DND-41 (cell line): ENCODE data around the gene BTBD18.
A peak's percentile ranks its signal among the peaks of the same experiment; 100 is the strongest.

Source experiments
- ATAC-seq: fragments of 200-7000 bp; cut with Tn5 transposase; 3 replicates; pipeline ENCODE4 v1.9.1; 2021; ENCODE audit warnings: low read depth; ENCODE audit not compliant: insufficient read depth
- DNase-seq: peaks from one replicate; pipeline ENCODE4 v3.0.0-alpha.2; 2020
- H2AFZ ChIP-seq: 2 replicates; pipeline ENCODE4 v1.6.0; 2012; ENCODE audit warnings: low read depth, low read length
- H3K27ac ChIP-seq: 2 replicates; pipeline ENCODE4 v1.5.1; 2012; ENCODE audit warnings: low read length, inconsistent platforms
- H3K27me3 ChIP-seq: fragments of 200-600 bp; sonication (generic); 2 replicates; pipeline ENCODE4 v1.6.0; 2012; ENCODE audit warnings: low read length, mild to moderate bottlenecking, inconsistent platforms; ENCODE audit not compliant: insufficient read depth, poor library complexity
- H3K36me3 ChIP-seq: 2 replicates; pipeline ENCODE4 v1.5.1; 2012; ENCODE audit warnings: low read length, inconsistent platforms; ENCODE audit not compliant: insufficient read depth
- H3K4me1 ChIP-seq: 2 replicates; pipeline ENCODE4 v1.5.1; 2012; ENCODE audit warnings: mild to moderate bottlenecking, low read length; ENCODE audit not compliant: insufficient read depth
- H3K4me2 ChIP-seq: 2 replicates; pipeline ENCODE4 v1.6.0; 2012; ENCODE audit warnings: mild to moderate bottlenecking, moderate library complexity, low read length, inconsistent platforms; ENCODE audit not compliant: insufficient read depth
- H3K4me3 ChIP-seq, 2 experiments: fragments of 200-600 bp in 1 of 2; shearing (Covaris generic) in 1 of 2; 2 replicates each; pipeline ENCODE4 v1.5.1; 2012 to 2016; ENCODE audit warnings: inconsistent platforms in 2 of 2, low read length in 2 of 2, mild to moderate bottlenecking in 2 of 2, low read depth in 1 of 2, moderate library complexity in 1 of 2
- H3K79me2 ChIP-seq: 2 replicates; pipeline ENCODE4 v1.6.0; 2012; ENCODE audit warnings: low read length, inconsistent platforms; ENCODE audit not compliant: insufficient read depth
- H3K9ac ChIP-seq: 2 replicates; pipeline ENCODE4 v1.6.0; 2012; ENCODE audit warnings: low read depth, mild to moderate bottlenecking, inconsistent platforms, low read length, moderate library complexity
- H3K9me3 ChIP-seq: 2 replicates; pipeline ENCODE4 v1.5.1; 2012; ENCODE audit warnings: low read length, moderate library complexity, mild to moderate bottlenecking, inconsistent platforms; ENCODE audit not compliant: insufficient read depth, severe bottlenecking
- H4K20me1 ChIP-seq: 2 replicates; pipeline ENCODE4 v1.6.0; 2012; ENCODE audit warnings: low read length; ENCODE audit not compliant: insufficient read depth
- CTCF ChIP-seq: IDR thresholded peaks from 2 replicates; pipeline ENCODE4 v1.5.1; 2012; ENCODE audit warnings: borderline replicate concordance, low read length, moderate library complexity, mild to moderate bottlenecking; ENCODE audit not compliant: poor library complexity, severe bottlenecking; ENCODE audit errors: extremely low read depth
- EZH2 ChIP-seq: IDR thresholded peaks from 3 replicates; pipeline ENCODE4 v1.6.1; 2012; ENCODE audit warnings: borderline replicate concordance, low read depth, mild to moderate bottlenecking, moderate library complexity, low read length, inconsistent platforms; ENCODE audit not compliant: severe bottlenecking

BTBD18 gene

GRCh38 chr11:57771365-57771764 lies 19.7 kb upstream of the BTBD18 start:
- H3K27me3 ChIP-seq: no peaks in the 10 kb centered on the region
- H4K20me1 ChIP-seq: no peaks in the 10 kb centered on the region
- H3K9ac ChIP-seq: no peak overlapping the region
- no peak overlapping the region for H3K4me3 ChIP-seq
- H3K9me3 ChIP-seq: no peaks in the 10 kb centered on the region
- H3K4me2 ChIP-seq: no peak overlapping the region
- no peak for ATAC-seq
- peaks cover 38% of the 10 kb centered on the region for H3K79me2 ChIP-seq
- peaks cover 6% of the 10 kb centered on the region for H3K4me1 ChIP-seq
- no peaks in the 10 kb centered on the region for H3K36me3 ChIP-seq
- H3K27ac ChIP-seq: no peak overlapping the region
- no peak for TF ChIP-seq EZH2
- no peak for TF ChIP-seq CTCF
- no peak for DNase-seq
- no peak overlapping the region for H2AFZ ChIP-seq

- DNase-seq (no peak), ATAC-seq (no peak)
- Histone ChIP-seq H3K4me2 (no peak overlapping the region), H3K9ac (no peak overlapping the region), H3K27me3 (no peaks in the 10 kb centered on the region), H3K4me1 (peaks cover under 1% of the 10 kb centered on the region), H2AFZ (no peak overlapping the region), H4K20me1 (no peaks in the 10 kb centered on the region), H3K79me2 (peaks cover 35% of the 10 kb centered on the region), H3K9me3 (no peaks in the 10 kb centered on the region), H3K36me3 (no peaks in the 10 kb centered on the region), H3K4me3 (no peak overlapping the region), H3K27ac (no peak overlapping the region)
- TF ChIP-seq CTCF: no peak
- TF ChIP-seq EZH2: no peak
Observed at GRCh38 chr11:57770793-57771192, 19.2 kb upstream of the BTBD18 start.

- Histone ChIP-seq H3K79me2 (peaks cover 58% of the 10 kb centered on the region), H3K27ac (no peak overlapping the region), H4K20me1 (no peaks in the 10 kb centered on the region), H3K4me3 (no peak overlapping the region), H3K4me2 (peak overlapping the region; percentile 57; the same call in 1 of the 2 replicates), H3K9ac (no peak overlapping the region), H3K36me3 (no peaks in the 10 kb centered on the region), H2AFZ (no peak overlapping the region), H3K4me1 (peaks cover 11% of the 10 kb centered on the region; the same call in 1 of the 2 replicates), H3K27me3 (no peaks in the 10 kb centered on the region), H3K9me3 (no peaks in the 10 kb centered on the region)
- no peak for ATAC-seq
- TF ChIP-seq EZH2: no peak
- TF ChIP-seq CTCF: no peak
- DNase-seq: no peak
Observed at GRCh38 chr11:57764972-57765371, 13.4 kb upstream of the BTBD18 start.

GRCh38 chr11:57764566-57764965 lies 12.9 kb upstream of the BTBD18 start:
- Histone ChIP-seq H3K9me3 (no peaks in the 10 kb centered on the region), H3K4me1 (peaks cover 11% of the 10 kb centered on the region; the same call in 1 of the 2 replicates), H3K27me3 (no peaks in the 10 kb centered on the region), H4K20me1 (no peaks in the 10 kb centered on the region), H3K36me3 (no peaks in the 10 kb centered on the region), H3K79me2 (peaks cover 54% of the 10 kb centered on the region), H3K4me3 (no peak overlapping the region), H2AFZ (no peak overlapping the region), H3K4me2 (peak overlapping the region; percentile 57), H3K9ac (no peak overlapping the region), H3K27ac (no peak overlapping the region)
- DNase-seq (no peak), ATAC-seq (no peak)
- no peak for TF ChIP-seq EZH2
- TF ChIP-seq CTCF: no peak
